ENCODE results near the gene PCDHGA6.

- no peak; the same call in 1 of the 2 replicates for TF ChIP-seq CTCF (conservative IDR thresholded peaks at IDR 0.05; ENCODE audit: low read depth, low read length)
- TF ChIP-seq EZH2phosphoT487 (IDR thresholded peaks at IDR 0.05; ENCODE audit: borderline replicate concordance, low read length): no peak
- no peak for TF ChIP-seq EZH2 (IDR thresholded peaks at IDR 0.05; ENCODE audit: low read length, unreplicated experiment)
These were observed 30.3 kb upstream of the PCDHGA6 start, which contains the start of gene PCDHGA3 for GRCh38 chr5:141343242-141343952.

Data from PC-3 (cell line).